ENCODE data around the gene SORCS2.

SORCS2 gene

DNA sequence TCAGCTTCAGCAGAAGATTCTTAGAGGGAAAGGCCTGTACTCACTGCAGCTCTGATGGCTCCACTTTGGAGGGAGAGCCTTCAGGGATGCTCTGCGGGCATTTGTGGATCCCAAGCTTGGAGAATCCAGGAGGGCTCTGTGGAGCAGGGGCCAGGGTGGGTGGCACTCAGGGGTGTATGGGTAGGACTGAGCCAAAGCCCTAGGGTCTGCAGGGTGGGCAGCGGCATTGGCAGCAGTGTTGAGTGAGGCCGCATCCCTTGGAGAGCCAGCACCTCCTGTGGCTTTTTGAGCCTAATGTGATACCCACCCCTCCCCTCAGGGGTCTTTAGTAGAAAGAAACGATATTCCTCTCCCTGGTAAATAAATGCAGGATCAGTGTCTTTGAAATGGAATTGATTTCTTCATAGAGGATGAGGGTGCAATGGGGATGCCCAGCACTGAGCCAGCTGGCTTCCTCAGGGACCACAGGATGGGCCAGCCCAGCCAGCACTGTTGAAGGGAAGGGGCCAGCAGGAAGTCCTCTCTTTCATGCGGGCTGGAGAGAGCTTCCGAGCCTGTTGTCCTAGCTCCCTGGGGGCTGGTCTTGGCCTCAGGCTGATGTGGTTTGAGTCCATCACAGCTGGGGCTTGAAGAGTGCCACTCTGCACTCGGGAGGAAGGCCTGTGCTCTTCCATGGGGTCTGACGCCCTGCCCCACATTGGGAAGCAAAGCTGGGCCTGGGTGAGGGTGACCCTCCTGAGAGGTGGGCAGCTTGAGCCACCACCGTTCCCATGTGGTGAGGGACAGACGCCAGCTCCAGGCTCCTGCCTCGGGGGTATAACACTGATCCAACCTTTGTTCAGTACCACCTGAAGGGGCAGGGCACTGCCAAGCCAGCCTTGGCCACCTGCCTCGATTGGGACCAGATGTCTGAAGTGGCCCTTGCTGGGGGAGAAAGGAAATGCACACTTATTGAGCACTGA lies 192.9 kb downstream of the SORCS2 start:
- DNase-seq (ENCODE audit: low read depth in 1 of 2, low spot score in 1 of 2): no peak

DNA sequence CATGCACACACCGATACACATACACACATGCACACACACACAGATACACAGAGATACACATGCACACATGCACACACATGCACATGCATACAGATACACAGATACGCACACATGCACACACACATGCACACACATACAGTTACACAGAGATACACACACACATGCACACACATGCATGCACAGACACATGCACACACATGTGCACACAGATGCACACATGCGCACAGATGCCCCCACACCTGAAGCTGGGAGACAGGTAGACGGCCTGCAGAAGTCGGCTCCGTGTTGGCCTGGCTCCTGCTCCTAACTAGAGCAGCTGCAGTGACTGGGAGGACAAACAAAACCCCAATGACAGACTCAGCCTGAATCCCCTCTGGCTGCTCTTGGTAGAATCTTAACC lies 195.6 kb downstream of the SORCS2 start:
- DNase-seq (ENCODE audit: low read depth in 1 of 2, low spot score in 1 of 2): no peak

DNA sequence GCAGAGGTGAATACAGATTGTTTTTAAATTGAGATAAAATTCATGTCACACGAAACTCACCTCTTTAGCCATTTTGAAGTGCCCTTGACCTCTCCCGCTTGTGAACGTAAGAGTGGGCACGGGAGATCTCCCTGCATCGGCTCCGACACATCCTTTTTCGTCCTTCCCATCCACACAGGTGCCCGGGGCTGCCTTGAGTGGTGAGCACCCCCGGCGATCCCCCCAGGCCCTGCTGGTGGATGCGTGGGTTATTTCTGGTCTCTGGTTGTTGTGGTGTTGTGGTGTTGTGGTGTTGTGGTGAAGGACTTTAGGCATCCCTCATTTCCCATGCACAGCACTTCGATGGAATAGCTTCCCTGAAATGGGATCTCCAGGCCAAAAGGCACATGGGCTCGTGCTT lies 196.3 kb downstream of the SORCS2 start:
- DNase-seq (ENCODE audit: low read depth in 1 of 2, low spot score in 1 of 2): no peak

DNA sequence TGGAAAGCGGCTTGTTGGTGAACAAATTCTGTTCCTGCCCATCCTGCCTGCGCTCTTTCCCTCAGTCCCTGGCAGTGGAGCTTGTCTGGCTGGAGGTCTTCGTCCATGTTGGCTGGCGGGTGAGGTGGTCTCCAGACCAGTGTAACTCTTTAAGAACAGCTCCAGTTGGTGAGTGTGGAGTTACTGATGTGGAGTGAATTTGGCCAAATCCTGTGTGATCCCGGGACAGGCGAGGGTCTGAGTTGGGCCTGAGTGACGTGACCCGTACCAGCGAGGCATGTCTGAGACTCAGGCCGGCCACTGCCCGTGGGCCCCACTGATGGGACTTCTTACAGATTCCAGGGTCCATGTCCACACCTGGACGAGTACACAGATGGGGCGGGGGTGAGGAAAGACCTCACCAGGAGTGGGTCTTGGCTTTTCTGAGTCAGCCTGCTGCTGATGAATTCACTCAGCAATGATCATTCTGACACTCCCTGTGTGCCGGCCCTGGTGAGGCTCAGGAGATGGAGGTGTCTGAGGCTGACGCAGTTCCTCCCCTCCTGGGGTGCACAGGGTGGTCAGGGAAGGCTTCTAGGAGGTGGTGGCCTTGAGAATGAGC lies 196.9 kb downstream of the SORCS2 start:
- DNase-seq (ENCODE audit: low read depth in 1 of 2, low spot score in 1 of 2): no peak

GRCh38 chr4:7389719-7390118 lies 197.4 kb downstream of the SORCS2 start:
- no peak for DNase-seq (ENCODE audit: low read depth in 1 of 2, low spot score in 1 of 2)

DNA sequence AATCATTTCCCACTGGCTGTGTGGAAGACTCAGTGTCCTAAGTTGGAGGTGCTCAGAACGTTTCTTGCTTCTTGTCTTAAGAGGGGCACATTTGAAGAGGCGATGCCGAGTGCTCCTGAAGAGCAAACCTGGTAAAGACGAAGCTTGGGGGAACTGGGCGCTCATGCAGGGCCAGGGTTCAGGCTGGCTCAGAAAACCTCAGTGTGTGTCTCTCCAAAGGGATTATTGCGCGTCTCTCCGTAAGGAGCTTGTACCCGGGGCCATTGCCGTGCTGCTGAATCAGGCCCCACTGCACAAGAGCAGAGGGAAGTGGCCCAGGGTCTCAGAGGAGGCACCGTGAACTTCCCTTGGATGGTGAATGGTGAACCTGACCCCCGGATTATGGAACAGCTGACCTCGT lies 198.0 kb downstream of the SORCS2 start:
- DNase-seq (ENCODE audit: low read depth in 1 of 2, low spot score in 1 of 2): no peak

DNA sequence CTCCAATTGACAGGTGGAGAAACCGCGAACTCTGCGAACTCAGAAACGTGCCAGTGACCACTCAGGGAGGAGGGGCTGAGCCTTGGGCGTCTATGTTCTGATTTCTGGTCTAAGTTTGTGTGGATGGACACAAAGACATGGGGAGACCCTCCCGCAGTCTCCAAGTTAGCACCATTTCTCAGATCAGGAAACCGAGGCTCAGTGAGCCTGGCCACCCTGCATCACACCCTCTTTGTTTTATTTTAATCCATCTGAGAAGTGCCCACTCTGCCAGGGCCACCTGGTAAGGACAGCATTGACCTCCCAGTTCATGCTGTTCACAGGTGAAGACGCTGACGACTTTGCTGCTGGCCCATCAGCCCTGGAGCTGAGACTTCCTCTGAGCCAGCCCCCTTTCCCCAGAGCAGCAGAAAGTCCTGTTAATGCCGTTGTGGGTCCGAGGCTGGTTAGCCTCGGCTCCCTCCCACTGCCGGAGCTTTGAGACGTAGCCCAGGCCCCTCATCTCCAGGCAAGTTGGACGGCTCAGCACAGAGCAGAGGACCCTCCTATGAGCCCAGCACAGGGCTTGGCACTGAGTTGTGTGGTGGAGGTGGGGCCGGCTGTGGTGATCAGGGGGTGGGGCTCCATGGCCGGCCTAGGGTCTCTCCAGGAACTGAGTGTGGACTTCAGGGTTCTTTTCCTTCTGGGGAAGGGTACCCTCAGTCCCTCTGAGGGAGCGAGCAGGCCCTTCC lies 198.7 kb downstream of the SORCS2 start:
- no peak for DNase-seq (ENCODE audit: low read depth in 1 of 2, low spot score in 1 of 2)

- DNase-seq (ENCODE audit: low read depth in 1 of 2, low spot score in 1 of 2): no peak
Measured at GRCh38 chr4:7391637-7392437, 199.5 kb downstream of the SORCS2 start.

DNA sequence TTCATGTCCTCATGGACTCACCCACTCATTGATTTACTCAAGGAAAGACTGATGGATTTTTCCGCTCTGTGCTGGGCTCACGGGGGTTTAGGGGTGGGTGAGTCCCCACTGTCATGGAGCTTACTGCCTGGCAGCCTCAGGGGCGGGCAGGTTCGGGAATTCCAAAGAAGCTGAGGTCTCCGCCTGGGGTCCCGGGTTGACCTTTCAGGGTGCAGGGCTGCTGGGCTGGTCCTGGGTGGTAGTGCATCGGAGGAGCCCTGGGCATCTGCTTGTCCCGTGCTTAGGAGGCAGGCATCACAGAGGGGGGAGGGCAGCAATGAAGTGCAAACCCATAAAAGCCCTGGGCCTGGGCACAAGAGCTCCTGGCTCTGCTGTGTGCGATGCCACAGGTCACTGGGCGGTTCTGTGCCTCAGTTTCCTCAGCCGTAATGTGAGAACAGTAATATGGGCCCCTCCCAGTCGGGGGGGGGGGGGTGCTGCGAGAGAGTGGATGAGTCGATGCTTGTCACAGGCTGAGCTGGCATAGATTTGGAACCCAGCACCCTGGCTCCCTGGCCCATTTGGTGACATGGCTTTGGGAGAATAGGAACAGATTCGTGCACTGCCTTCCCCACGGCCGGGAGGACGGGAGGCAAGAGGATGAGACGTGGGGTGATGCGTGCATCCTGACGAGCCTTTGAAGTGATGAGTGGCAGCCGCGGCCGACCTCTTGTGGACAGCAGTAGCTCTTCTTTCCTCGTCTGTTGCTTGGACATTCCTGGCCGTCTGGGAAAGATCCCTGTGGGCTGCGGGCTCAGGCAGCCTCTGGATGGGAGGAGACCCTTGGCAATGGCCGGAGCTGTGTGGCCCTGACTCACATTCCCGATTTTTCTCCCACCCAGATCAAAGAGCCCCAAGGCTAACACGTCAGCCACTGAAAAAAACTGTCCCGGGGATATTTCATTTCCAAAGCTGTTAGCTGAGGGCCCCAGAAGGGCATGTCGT lies 200.4 kb downstream of the SORCS2 start:
- DNase-seq (ENCODE audit: low read depth in 1 of 2, low spot score in 1 of 2): no peak

DNA sequence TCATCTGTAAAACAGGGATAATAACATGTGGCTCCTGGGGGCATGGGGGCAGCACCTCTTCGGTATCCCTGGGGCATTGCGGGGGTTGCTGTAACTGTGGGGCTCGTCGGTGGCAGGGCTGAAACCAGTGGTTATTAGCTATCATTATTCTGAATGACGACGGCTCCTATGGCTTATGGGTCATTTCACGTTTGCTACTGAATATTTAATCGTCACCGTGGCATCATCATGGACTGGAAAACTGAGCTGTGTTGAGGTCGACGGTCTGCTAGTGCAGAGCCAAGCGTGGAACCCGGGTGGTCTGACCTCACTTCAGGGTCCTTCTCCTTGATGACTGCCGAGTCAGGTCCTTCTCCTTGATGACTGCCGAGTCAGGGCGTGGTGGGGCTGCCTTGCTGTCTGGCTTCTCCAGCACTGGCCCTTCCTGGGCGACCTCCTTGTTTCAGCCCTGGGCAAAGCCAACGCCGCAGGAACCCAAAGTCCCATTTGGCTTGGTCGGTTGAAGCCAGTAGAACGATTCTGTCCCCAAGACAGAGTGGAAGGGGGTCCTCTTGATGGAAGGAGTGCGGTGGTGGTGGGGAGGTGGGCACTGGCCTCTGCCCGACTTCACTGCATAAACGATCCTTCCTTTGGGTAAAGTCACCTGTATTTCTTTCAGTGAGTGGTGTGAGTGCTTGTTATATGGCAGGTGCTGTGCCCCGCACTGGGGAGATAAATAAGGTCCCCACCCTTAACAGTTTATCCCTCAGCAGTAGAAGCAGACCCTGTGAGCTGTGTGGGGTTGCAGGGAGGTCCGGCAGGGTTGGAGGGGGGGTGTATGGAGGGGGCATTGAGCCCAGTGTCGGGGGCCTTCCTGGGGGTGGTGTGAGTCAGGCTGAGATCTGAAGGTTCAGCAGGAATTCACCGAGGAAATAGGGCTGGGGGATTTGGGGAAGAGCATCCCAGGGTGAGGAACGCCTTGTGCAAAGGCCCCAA lies 201.6 kb downstream of the SORCS2 start:
- DNase-seq (ENCODE audit: low read depth in 1 of 2, low spot score in 1 of 2): no peak

DNA sequence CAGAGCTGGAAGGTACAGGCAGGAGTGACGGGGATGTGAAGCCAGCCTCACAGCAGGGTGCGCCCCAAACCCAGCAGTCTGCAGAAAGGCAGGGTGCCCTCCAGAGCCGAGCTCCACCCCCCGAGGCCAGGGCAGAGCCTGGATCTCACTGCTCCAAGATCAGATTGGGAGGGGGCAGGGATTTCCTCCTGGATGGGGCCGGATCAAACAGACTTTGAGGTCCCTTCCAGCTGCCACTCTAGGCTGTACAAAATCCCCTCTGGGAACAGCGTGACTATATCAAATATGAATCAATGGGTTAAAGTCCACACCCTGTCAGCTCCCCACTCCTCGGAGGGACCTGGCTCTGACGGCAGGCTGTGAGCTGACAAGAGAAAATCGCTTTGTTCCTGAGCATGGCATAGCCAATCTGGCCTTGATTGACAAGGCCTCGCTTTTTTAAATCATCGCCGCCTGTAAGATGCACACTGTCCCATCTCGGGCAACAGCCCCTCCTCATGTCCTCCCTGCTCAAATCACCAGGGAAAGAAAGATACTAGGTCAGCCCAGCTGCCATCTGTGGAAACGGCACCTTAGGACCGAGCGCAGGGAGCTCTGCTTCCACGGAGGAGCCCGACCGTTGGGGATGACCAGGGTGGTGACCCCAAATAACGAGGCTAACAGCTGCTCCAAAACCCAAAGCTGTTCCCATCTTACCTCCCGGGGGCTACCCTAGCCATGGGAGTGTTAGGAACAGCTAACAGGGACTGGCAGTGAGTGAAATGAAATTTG lies 202.5 kb downstream of the SORCS2 start:
- no peak for DNase-seq (ENCODE audit: low read depth in 1 of 2, low spot score in 1 of 2)

DNA sequence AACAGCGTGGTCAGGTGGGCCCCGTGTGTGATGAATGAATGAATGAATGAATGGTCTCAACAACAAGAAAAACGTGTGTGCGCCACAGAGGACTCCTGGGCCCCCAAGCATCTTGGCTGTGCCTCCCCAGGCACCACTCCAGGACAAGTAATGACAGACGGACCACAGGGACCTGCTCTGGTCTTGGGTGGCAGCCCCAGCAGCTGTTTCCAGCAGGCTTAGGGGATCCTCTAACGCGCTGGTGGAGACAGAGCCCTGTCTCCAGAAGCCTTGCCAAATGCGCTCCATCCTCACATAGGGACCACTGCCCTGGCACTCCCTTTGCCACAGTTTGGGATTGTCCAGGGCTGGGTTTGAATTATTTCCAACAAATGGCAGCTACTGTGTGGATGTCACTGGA lies 203.3 kb downstream of the SORCS2 start:
- no peak for DNase-seq (ENCODE audit: low read depth in 1 of 2, low spot score in 1 of 2)

- no peak for DNase-seq (ENCODE audit: low read depth in 1 of 2, low spot score in 1 of 2)
Measured at GRCh38 chr4:7396186-7396910, 204.0 kb downstream of the SORCS2 start.

DNA sequence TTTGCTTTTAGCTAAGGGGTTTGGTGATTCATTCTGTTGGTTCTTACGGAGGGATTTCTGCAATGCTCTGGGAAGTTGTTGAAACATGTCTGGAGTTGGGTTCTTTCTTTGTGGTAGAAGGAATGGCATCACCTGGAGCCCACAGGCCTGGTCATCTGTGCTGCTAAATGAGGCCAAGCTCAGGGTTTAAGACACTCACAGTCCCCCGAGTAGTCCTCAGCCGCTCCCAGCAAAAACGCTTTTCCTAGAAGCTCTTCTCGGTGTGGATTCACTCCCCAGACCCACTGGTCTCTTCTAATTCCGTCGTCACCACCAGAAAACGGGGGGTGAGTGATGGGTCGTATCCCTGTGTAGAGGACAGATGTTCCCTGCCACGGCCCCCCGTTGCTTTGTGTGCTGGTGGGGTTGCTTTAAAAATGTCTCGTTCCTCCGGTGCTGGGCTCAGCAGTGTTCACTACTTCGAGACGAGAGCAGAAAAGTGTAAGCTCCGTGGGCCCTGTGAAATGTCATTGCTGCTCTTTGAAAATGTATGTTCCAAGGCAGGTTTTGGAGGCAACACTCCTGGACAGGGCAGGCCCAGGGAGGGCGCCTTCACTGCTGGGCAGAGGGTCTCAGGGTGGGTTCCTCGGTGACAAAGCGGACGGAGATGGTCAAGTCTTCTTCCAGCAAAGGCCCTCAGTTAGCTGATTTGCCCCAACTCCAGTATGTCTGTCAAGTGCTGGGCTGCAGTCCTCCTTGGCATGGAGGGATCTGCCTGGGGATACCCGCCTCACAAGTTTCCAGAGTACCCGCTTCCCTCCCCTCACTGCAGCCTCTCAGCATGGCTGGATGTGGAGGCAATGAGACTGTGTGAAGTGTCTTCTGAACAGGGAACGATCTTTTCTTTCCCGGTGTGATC lies 205.1 kb downstream of the SORCS2 start:
- DNase-seq (ENCODE audit: low read depth in 1 of 2, low spot score in 1 of 2): no peak

DNA sequence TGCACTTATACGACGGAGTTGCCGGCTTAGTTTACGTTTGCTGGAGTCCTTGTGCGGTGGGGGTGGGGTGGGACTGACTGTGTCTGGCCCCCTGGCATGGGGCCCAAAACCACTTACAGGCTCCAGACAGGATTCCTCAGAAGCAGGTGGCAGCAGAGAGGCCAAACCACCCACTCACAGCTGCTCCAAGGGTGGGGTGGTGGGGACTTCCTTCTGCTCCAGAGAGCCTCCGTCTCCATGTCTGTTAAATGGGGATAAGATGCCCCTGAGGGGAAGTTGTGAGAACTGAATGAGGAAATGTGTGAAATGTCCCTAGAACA lies 205.7 kb downstream of the SORCS2 start:
- no peak for DNase-seq (ENCODE audit: low read depth in 1 of 2, low spot score in 1 of 2)

GRCh38 chr4:7398788-7399439 lies 206.6 kb downstream of the SORCS2 start:
- DNase-seq (ENCODE audit: low read depth in 1 of 2, low spot score in 1 of 2): no peak

Data from stimulated activated CD4-positive, alpha-beta T cell treated with anti-CD3 and anti-CD28 coated beads, Interleukin-15, amount 100 ng/mL, for 1 hour (primary cell).